Neural progenitor cell (in vitro differentiated cells): Measurements from ENCODE around the gene MMS22L.

Experiments used
- EZH2 ChIP-seq: fragments of 200-600 bp; sonication (generic); IDR thresholded peaks from 2 replicates; pipeline ENCODE4 v1.6.1; 2017; ENCODE audit warnings: antibody characterized with exemption, mild to moderate bottlenecking, moderate library complexity
- TF ChIP-seq, protein P1 (sequence below): fragments of 200-600 bp; sonication (generic); IDR thresholded peaks from 2 replicates; pipeline ENCODE4 v1.5.1; 2017; ENCODE audit warnings: antibody characterized with exemption, mild to moderate bottlenecking

DNA sequence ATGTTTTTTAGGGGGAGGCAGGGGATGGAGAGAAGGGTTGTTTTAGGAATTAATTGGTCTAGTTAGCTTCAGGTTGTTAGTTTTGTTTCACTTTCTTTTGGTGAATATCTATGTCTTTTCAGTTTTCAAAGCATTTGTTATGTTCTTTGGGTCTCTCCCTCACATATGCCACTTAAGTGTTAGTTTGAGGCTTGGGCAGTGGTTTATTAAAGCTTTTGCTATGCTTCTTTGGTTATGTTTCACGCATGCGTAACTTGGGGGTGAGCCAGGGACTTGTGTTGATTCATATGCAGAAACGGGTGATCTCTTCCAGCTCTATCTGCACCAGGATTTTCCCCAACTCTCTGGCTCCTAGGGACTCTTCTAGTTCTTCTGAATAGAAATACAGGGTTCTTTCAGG, 11.4 kb upstream of the MMS22L start:
- TF ChIP-seq, protein P1, sequence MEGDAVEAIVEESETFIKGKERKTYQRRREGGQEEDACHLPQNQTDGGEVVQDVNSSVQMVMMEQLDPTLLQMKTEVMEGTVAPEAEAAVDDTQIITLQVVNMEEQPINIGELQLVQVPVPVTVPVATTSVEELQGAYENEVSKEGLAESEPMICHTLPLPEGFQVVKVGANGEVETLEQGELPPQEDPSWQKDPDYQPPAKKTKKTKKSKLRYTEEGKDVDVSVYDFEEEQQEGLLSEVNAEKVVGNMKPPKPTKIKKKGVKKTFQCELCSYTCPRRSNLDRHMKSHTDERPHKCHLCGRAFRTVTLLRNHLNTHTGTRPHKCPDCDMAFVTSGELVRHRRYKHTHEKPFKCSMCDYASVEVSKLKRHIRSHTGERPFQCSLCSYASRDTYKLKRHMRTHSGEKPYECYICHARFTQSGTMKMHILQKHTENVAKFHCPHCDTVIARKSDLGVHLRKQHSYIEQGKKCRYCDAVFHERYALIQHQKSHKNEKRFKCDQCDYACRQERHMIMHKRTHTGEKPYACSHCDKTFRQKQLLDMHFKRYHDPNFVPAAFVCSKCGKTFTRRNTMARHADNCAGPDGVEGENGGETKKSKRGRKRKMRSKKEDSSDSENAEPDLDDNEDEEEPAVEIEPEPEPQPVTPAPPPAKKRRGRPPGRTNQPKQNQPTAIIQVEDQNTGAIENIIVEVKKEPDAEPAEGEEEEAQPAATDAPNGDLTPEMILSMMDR: no peak
- no peak for TF ChIP-seq EZH2
